GM21529 (cell line): Measurements from ENCODE around the gene COQ10B.
"Not testable (repeated sequence)": the region's sequence is repeated elsewhere in the genome, so short reads cannot be mapped to it uniquely, and the experiment has no call there.

Experiments
- ATAC-seq: cut with Tn5 transposase; IDR thresholded peaks from one replicate; pipeline ENCODE4 v1.9.1; 2021; ENCODE audit not compliant: unreplicated experiment

The COQ10B gene

GRCh38 chr2:197450465-197450864 is 2.9 kb upstream of the COQ10B start:
- no peak for ATAC-seq

GRCh38 chr2:197450935-197451358 is 2.4 kb upstream of the COQ10B start:
- ATAC-seq = not testable (repeated sequence)

- no peak for ATAC-seq
These were observed 614 bp upstream of the COQ10B start for GRCh38 chr2:197452754-197453122.

- ATAC-seq = peak; percentile 36
These were observed 604 bp downstream of the COQ10B start for GRCh38 chr2:197453914-197454398.

GRCh38 chr2:197454923-197455322 is 1.6 kb downstream of the COQ10B start:
- ATAC-seq = no peak

- ATAC-seq = no peak
These were observed 2.1 kb downstream of the COQ10B start for GRCh38 chr2:197455428-197455827.

- no peak for ATAC-seq
These were observed 7.3 kb downstream of the COQ10B start for GRCh38 chr2:197460649-197461048.

GRCh38 chr2:197461057-197461456 is 7.7 kb downstream of the COQ10B start:
- no peak for ATAC-seq

GRCh38 chr2:197464175-197464574 is 10.8 kb downstream of the COQ10B start:
- ATAC-seq = no peak

GRCh38 chr2:197472166-197472565 is 18.8 kb downstream of the COQ10B start:
- ATAC-seq = no peak

GRCh38 chr2:197477797-197478196 is 24.4 kb downstream of the COQ10B start:
- no peak for ATAC-seq

GRCh38 chr2:197480165-197481036 is 27.0 kb downstream of the COQ10B start:
- no peak for ATAC-seq

GRCh38 chr2:197484248-197484647 is 30.9 kb downstream of the COQ10B start:
- not testable (repeated sequence) for ATAC-seq

GRCh38 chr2:197486175-197486574 is 32.8 kb downstream of the COQ10B start:
- ATAC-seq = no peak

- ATAC-seq = no peak
These were observed 34.0 kb downstream of the COQ10B start for GRCh38 chr2:197487385-197487784.

GRCh38 chr2:197495433-197496134 is 42.2 kb downstream of the COQ10B start:
- no peak for ATAC-seq

- no peak for ATAC-seq
These were observed 43.3 kb downstream of the COQ10B start for GRCh38 chr2:197496695-197497094.

- ATAC-seq = no peak
These were observed 44.0 kb downstream of the COQ10B start for GRCh38 chr2:197497326-197497725.

GRCh38 chr2:197498235-197498936 is 45.0 kb downstream of the COQ10B start:
- ATAC-seq = no peak

- ATAC-seq = peak; percentile 23
These were observed 45.7 kb downstream of the COQ10B start for GRCh38 chr2:197498937-197499593.
